Heart left ventricle (tissue), 16 donors: ENCODE measurements around the gene FGFRL1. TPM values are rescaled to one million over a fixed set of nuclear protein-coding genes. Genes with fewer than 3 reads are reported as not detected.

Experiments
- ATAC-seq, 4 donors: fragments of 200-7000 bp; cut with Tn5 transposase; one replicate each; pipeline ENCODE4 v1.9.1; 2020 to 2022; ENCODE audit warnings: moderate library complexity in 4 of 4, mild to moderate bottlenecking in 3 of 4, moderate number of reproducible peaks in 1 of 4
- DNase-seq, 5 donors: peaks; one replicate each; pipeline ENCODE4 v3.0.0-alpha.2; 2020
- H3K27ac ChIP-seq, 12 donors: fragments of 200-600 bp; sonication (generic) in 4 of 12; one replicate each; pipeline versions ENCODE4 v1.5.0 to v1.8.0; 2016 to 2022; ENCODE audit warnings: mild to moderate bottlenecking in 2 of 12
- H3K27me3 ChIP-seq, 9 donors: fragments of 200-600 bp; sonication (generic) in 2 of 9; one replicate each; pipeline versions ENCODE4 v1.5.1 to v1.8.0; 2016 to 2022; ENCODE audit warnings: mild to moderate bottlenecking in 3 of 9
- H3K36me3 ChIP-seq, 9 donors: fragments of 200-600 bp; sonication (generic) in 2 of 9; one replicate each; pipeline versions ENCODE4 v1.5.0 to v1.8.0; 2018 to 2022; ENCODE audit warnings: mild to moderate bottlenecking in 2 of 9
- H3K4me1 ChIP-seq, 12 donors: fragments of 200-600 bp; sonication (generic) in 4 of 12; one replicate each; pipeline versions ENCODE4 v1.5.0 to v1.8.0; 2016 to 2022; ENCODE audit warnings: mild to moderate bottlenecking in 3 of 12
- H3K4me3 ChIP-seq, 12 donors: fragments of 200-600 bp; sonication (generic) in 4 of 12; one replicate each; pipeline versions ENCODE4 v1.5.0 to v1.8.0; 2017 to 2022; ENCODE audit warnings: mild to moderate bottlenecking in 9 of 12, moderate library complexity in 4 of 12
- H3K9me3 ChIP-seq, 12 donors: fragments of 200-600 bp; sonication (generic) in 4 of 12; one replicate each; pipeline versions ENCODE4 v1.5.0 to v1.8.0; 2016 to 2022; ENCODE audit warnings: mild to moderate bottlenecking in 1 of 12
- CTCF ChIP-seq, 12 donors: fragments of 200-600 bp; sonication (generic) in 4 of 12; IDR thresholded peaks; one replicate each; pipeline versions ENCODE4 v1.5.0 to v1.8.0; 2018 to 2022; ENCODE audit warnings: antibody characterized with exemption in 12 of 12, mild to moderate bottlenecking in 5 of 12
- POLR2A ChIP-seq, 2 donors: fragments of 450-650 bp; IDR thresholded peaks; one replicate each; pipeline ENCODE4 v1.6.1; 2017; ENCODE audit warnings: antibody characterized with exemption in 2 of 2, mild to moderate bottlenecking in 2 of 2, moderate library complexity in 2 of 2
- WGBS, 4 donors: extraction: QIAGEN DNeasy Blood & Tissue Kit in 2 of 4; methylation state at CpG; one replicate each; pipeline versions ENCODE4 v1.1.5 to v1.1.7; 2013 to 2018; 5-methylcytosine and 5-hydroxymethylcytosine counted together
- intact Hi-C, 10 donors: fragments of 100-400 bp; cut with DNase I; formaldehyde crosslinking; loops; one replicate each; pipeline versions ENCODE4 v1.11.1 to v1.14.2; 2022
- polyA plus RNA-seq, 2 donors: library from polyadenylated mRNA; stranded (reverse); fragments of 200-250 nt; gene quantifications; one replicate each; pipeline ENCODE4 v1.2.3, GENCODE V29; 2013
- total RNA-seq, 9 donors: library from RNA; depleted of rRNA in 2 of 9; stranded (reverse); fragments of >200 nt in 2 of 9; fragmentation: NEBNext Ultra II Directional in 3 of 9; extraction: Animal tissue kit (Norgen Biotek cat#: 25700) in 3 of 9; gene quantifications; one replicate each; pipeline versions ENCODE4 v1.1.0 to v1.2.4, GENCODE V29; 2016 to 2023
- donor health status: ischemic (EF 13 %, LVEDD 7.1; RV severe dilation, severe dysfunction).
- donor health status: healthy with polysubstance abuse.
- donor health status: DM: no; HTN: yes; CAD: no.
- donor health status: DM: no; HTN: no; CAD: no.
- donor health status: ischemic (EF 25% LVEDD 6.9; RV normal size, moderate dysfunction).
- donor health status: ischemic (EF 25% LVEDD 5.7; RV mildly dilated, moderate dysfunction).
- donor health status: healthy.
- donor health status: DM: yes; HTN: yes; CAD: no.
- donor health status: ischemic (EF 35%, LVEDD 5.7; RV mildly dilated, moderate dysfunction).
- donor health status: nonischemic (EF 11% LVEDD 7.7; RV severe dilation, severe dysfunction).
- donor health status: DM: yes; HTN: yes; CAD: no.
- donor health status: PGD.
- donor health status: ischemic (EF 29% LVEDD 5.4; RV normal size, mild dysfunction).
- donor health status: nonischemic (EF 23%, LVEDD 6.1; RV moderate dilation, normal function).

Gene FGFRL1
- total and polyA plus RNA-seq, 11 donors, result 23.6 to 90.7 (median 30.6) TPM

DNA sequence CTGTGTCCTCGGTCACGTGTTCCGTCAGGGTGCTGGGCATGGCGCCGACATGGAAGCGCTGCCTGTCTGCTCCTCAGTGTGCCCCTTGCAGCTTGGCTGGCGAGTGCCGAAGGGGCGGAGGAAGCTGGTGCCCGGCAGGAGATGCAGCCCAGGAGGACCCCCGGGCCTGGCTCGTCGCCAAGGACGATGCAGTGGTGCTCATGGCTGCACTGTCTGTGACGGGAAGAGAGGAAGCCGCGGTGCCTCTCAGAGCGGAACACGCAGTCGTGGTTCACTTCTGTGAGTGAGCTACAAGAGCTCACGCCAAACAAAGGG lies 38.1 kb downstream of the FGFRL1 start:
- intact Hi-C loops, result no loop called here
- Histone ChIP-seq H3K4me3 (no peak overlapping the region), H3K36me3 (no peaks in the 10 kb centered on the region), H3K9me3 (no peaks in the 10 kb centered on the region), H3K27ac (no peak overlapping the region), H3K4me1 (peaks cover 0 to 15% (median 7%) of the 10 kb centered on the region in 12 donors), H3K27me3 (peaks cover 0 to 64% (median 19%) of the 10 kb centered on the region in 9 donors)
- TF ChIP-seq POLR2A (IDR thresholded peaks at IDR 0.05) (no peak), CTCF (IDR thresholded peaks at IDR 0.05) (no peak)
- ATAC-seq, result no peak
- DNase-seq, result peak in 4 of 5 donors; percentile 17 to 63 (median 20)
- WGBS, 4 donors, result 83 to 97% (median 83%) methylated on average over 11 to 21 of the region's 21 CpGs

GRCh38 chr4:1050486-1051213 lies 39.2 kb downstream of the FGFRL1 start:
- Histone ChIP-seq H3K9me3 (no peaks in the 10 kb centered on the region), H3K4me1 (peaks cover 0 to 20% (median 10%) of the 10 kb centered on the region in 12 donors), H3K27ac (no peak overlapping the region), H3K36me3 (no peaks in the 10 kb centered on the region), H3K4me3 (no peak overlapping the region), H3K27me3 (peaks cover 0 to 58% (median 8%) of the 10 kb centered on the region in 9 donors)
- DNase-seq (peak in 3 of 5 donors; percentile 11 to 41 (median 36)), ATAC-seq (no peak)
- intact Hi-C loops, result no loop called here
- peak in 3 of 12 donors; percentile 13 to 47 (median 30) for TF ChIP-seq CTCF (IDR thresholded peaks at IDR 0.05)
- no peak for TF ChIP-seq POLR2A (IDR thresholded peaks at IDR 0.05)
- 56 to 73% (median 59%) methylated on average over 39 to 40 of the region's 40 CpGs for WGBS, 4 donors

DNA sequence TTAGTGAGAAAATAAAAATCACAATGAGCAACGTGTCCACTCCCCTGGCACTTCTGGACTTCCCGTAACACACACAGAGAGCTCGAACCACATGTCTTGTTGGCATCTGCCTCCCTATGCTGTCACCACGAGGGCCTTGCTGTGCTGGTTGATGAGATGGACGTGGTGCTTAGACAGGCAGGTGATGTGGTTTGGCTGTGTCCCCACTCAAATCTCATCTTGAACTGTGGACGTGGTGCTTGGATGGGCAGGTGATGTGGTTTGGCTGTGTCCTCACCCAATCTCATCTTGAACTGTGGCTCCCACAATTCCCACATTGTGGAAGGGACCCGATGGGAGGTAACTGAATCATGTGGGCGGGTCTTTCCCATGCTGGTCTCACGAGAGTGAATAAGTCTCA lies 40.0 kb downstream of the FGFRL1 start:
- Histone ChIP-seq H3K4me1 (peaks cover 0 to 25% (median 13%) of the 10 kb centered on the region in 12 donors), H3K36me3 (no peaks in the 10 kb centered on the region), H3K27ac (no peak overlapping the region), H3K9me3 (no peaks in the 10 kb centered on the region), H3K27me3 (peaks cover 0 to 65% (median 7%) of the 10 kb centered on the region in 9 donors), H3K4me3 (no peak overlapping the region)
- peak in 1 of 5 donors; percentile 7 for DNase-seq
- WGBS, 4 donors, result 57 to 81% (median 72%) methylated on average over 9 of the region's 9 CpGs
- intact Hi-C loops, result no loop called here
- no peak for ATAC-seq
- TF ChIP-seq POLR2A (IDR thresholded peaks at IDR 0.05), result no peak

- peaks cover 0 to 73% (median 12%) of the 10 kb centered on the region in 9 donors for H3K27me3 ChIP-seq
- no peak for ATAC-seq
These were observed 40.8 kb downstream of the FGFRL1 start for GRCh38 chr4:1052231-1052671.

More at GRCh38 chr4:1052231-1052671, 40.8 kb downstream of the FGFRL1 start:
- 65 to 81% (median 75%) methylated on average over 9 to 15 of the region's 15 CpGs for WGBS, 4 donors
- H3K9me3 ChIP-seq, result no peaks in the 10 kb centered on the region
- peaks cover 0 to 19% (median 9%) of the 10 kb centered on the region in 12 donors for H3K4me1 ChIP-seq
- intact Hi-C loops, result no loop called here
- H3K27ac ChIP-seq, result no peak overlapping the region
- H3K36me3 ChIP-seq, result no peaks in the 10 kb centered on the region
- TF ChIP-seq CTCF (IDR thresholded peaks at IDR 0.05) (no peak), POLR2A (IDR thresholded peaks at IDR 0.05) (no peak)
- peak in 1 of 5 donors; percentile 53 for DNase-seq
- no peak overlapping the region for H3K4me3 ChIP-seq
